K562 (cell line): Measurements from ENCODE around the gene CELA1.

Experiments
- ATF2 ChIP-seq: sonication (generic); formaldehyde crosslinking; IDR thresholded peaks from 2 replicates; pipeline ENCODE4 v1.8.1; 2022; ENCODE audit warnings: missing genetic modification reagents
- CBX8 ChIP-seq: fragments of 200-600 bp; sonication (generic); IDR thresholded peaks from 2 replicates; pipeline ENCODE4 v1.6.1; 2012; ENCODE audit warnings: borderline replicate concordance, mixed run types, low read depth, mild to moderate bottlenecking, moderate library complexity, mixed read lengths, low read length, control low read depth, inconsistent platforms; ENCODE audit not compliant: poor library complexity, severe bottlenecking; ENCODE audit errors: extremely low read depth
- EP300 ChIP-seq: IDR thresholded peaks from 2 replicates; pipeline ENCODE4 v1.6.1; 2012; ENCODE audit warnings: low read length, improper control_type of control experiment
- GTF2E2 ChIP-seq: fragments of 200-800 bp; sonication (Bioruptor generic); IDR thresholded peaks from 2 replicates; pipeline ENCODE4 v1.6.1; 2016; ENCODE audit warnings: missing genetic modification characterization, missing compliant biosample characterization
- LCOR ChIP-seq: sonication (generic); formaldehyde crosslinking; IDR thresholded peaks from 2 replicates; pipeline ENCODE4 v1.8.0; 2022; ENCODE audit warnings: mild to moderate bottlenecking, missing genetic modification reagents
- MAX ChIP-seq: sonication (generic); formaldehyde crosslinking; IDR thresholded peaks from 2 replicates; pipeline ENCODE4 v1.9.0; 2022; ENCODE audit warnings: mild to moderate bottlenecking, missing genetic modification reagents
- NR2C1 ChIP-seq, 2 experiments: fragments of 450-650 bp; IDR thresholded peaks; 2 replicates each; pipeline ENCODE4 v1.6.1; 2017; ENCODE audit warnings: mild to moderate bottlenecking in 2 of 2, antibody characterized with exemption in 1 of 2, inconsistent platforms in 1 of 2, missing compliant biosample characterization in 1 of 2, missing genetic modification characterization in 1 of 2
- POLR2A ChIP-seq: fragments of 450-650 bp; conservative IDR thresholded peaks from 2 replicates; pipeline ENCODE4 v1.6.1; 2016
- POLR2AphosphoS5 ChIP-seq: IDR thresholded peaks from 2 replicates; pipeline ENCODE4 v1.6.1; 2011; ENCODE audit warnings: mild to moderate bottlenecking, low read depth, low read length, moderate library complexity; ENCODE audit not compliant: control insufficient read depth, insufficient read depth
- PTBP1 ChIP-seq: fragments of 200-400 bp; formaldehyde crosslinking; IDR thresholded peaks from 2 replicates; pipeline ENCODE4 v1.6.1; 2017; ENCODE audit warnings: low read depth, low read length
- TEAD2 ChIP-seq: fragments of 450-650 bp; IDR thresholded peaks from 2 replicates; pipeline ENCODE4 v1.6.1; 2016; ENCODE audit warnings: missing genetic modification characterization, control low read depth, missing compliant biosample characterization

GRCh38 chr12:51377099-51377984, 30.9 kb upstream of the CELA1 start:
- no peak for TF ChIP-seq GTF2E2 (tag)
- no peak for TF ChIP-seq EP300
- no peak for TF ChIP-seq CBX8
- TF ChIP-seq ATF2 (CRISPR knock-in tag), result no peak
- TF ChIP-seq POLR2AphosphoS5, result no peak
- TF ChIP-seq LCOR (CRISPR knock-in tag), result no peak
- no peak for TF ChIP-seq POLR2A
- no peak for TF ChIP-seq TEAD2 (tag)
- TF ChIP-seq MAX (CRISPR knock-in tag), result no peak
- TF ChIP-seq PTBP1, result no peak
- TF ChIP-seq NR2C1 (IDR thresholded peaks at IDR 0.05), result no peak
- no peak for TF ChIP-seq NR2C1 (tag; IDR thresholded peaks at IDR 0.05)
